K562 (cell line): ENCODE measurements around the gene HFE. TPM values are rescaled to one million over a fixed set of nuclear protein-coding genes. Genes with fewer than 3 reads are reported as not detected.

Experiments used
- ATF3 ChIP-seq, 2 experiments: fragments of 450-650 bp in 1 of 2; sonication (generic) in 1 of 2; formaldehyde crosslinking in 1 of 2; IDR thresholded peaks in 1 of 2; conservative IDR thresholded peaks in 1 of 2; 2 replicates each; pipeline versions ENCODE4 v1.6.1 to v1.8.1; 2016 to 2023; ENCODE audit warnings: mild to moderate bottlenecking in 2 of 2, moderate library complexity in 2 of 2, inconsistent platforms in 1 of 2, missing genetic modification reagents in 1 of 2
- CGGBP1 ChIP-seq: fragments of 250-450 bp; sonication (Bioruptor Pico); IDR thresholded peaks from 2 replicates; pipeline ENCODE4 v1.9.0; 2021; ENCODE audit warnings: mild to moderate bottlenecking
- FOSL1 ChIP-seq: fragments of 200-800 bp; sonication (Bioruptor generic); conservative IDR thresholded peaks from 2 replicates; pipeline ENCODE4 v1.6.1; 2016; ENCODE audit warnings: missing genetic modification characterization, missing compliant biosample characterization
- FOXJ2 ChIP-seq: fragments of 200-800 bp; sonication (Bioruptor generic); IDR thresholded peaks from 2 replicates; pipeline ENCODE4 v1.6.1; 2016; ENCODE audit warnings: missing genetic modification characterization, missing compliant biosample characterization
- HEY1 ChIP-seq: fragments of 250-450 bp; sonication (Bioruptor Pico); IDR thresholded peaks from 2 replicates; pipeline ENCODE4 v1.5.0; 2020; ENCODE audit warnings: mild to moderate bottlenecking, moderate library complexity, borderline replicate concordance
- MEIS2 ChIP-seq: fragments of 450-650 bp; IDR thresholded peaks from 2 replicates; pipeline ENCODE4 v1.6.1; 2014; ENCODE audit warnings: mild to moderate bottlenecking; ENCODE audit not compliant: partially characterized antibody
- PURB ChIP-seq: sonication (generic); formaldehyde crosslinking; IDR thresholded peaks from 2 replicates; pipeline ENCODE4 v1.9.0; 2021; ENCODE audit warnings: low read depth, mild to moderate bottlenecking, missing genetic modification reagents
- RBBP5 ChIP-seq: fragments of 200-600 bp; sonication (generic); IDR thresholded peaks from 2 replicates; pipeline ENCODE4 v1.6.1; 2012; ENCODE audit warnings: borderline replicate concordance, mild to moderate bottlenecking, low read length, control low read depth, inconsistent platforms; ENCODE audit not compliant: insufficient read depth, poor library complexity, severe bottlenecking
- SMARCC2 ChIP-seq: fragments of 450-650 bp; IDR thresholded peaks from 2 replicates; pipeline ENCODE4 v1.6.1; 2017; ENCODE audit warnings: antibody characterized with exemption, moderate library complexity, mild to moderate bottlenecking, low read depth
- SMARCE1 ChIP-seq: fragments of 450-650 bp; IDR thresholded peaks from 2 replicates; pipeline ENCODE4 v1.7.1; 2016; ENCODE audit warnings: mild to moderate bottlenecking
- TEAD1 ChIP-seq, 2 experiments: fragments of 450-650 bp in 1 of 2; sonication (generic) in 1 of 2; formaldehyde crosslinking; IDR thresholded peaks; 2 replicates each; pipeline versions ENCODE4 v1.4.0 to v1.8.0; 2020 to 2022; ENCODE audit warnings: mild to moderate bottlenecking in 2 of 2, missing genetic modification reagents in 1 of 2
- TEAD2 ChIP-seq: fragments of 450-650 bp; IDR thresholded peaks from 2 replicates; pipeline ENCODE4 v1.6.1; 2016; ENCODE audit warnings: missing genetic modification characterization, control low read depth, missing compliant biosample characterization
- TFAP4 ChIP-seq: sonication (generic); formaldehyde crosslinking; IDR thresholded peaks from 2 replicates; pipeline ENCODE4 v1.8.0; 2022; ENCODE audit warnings: missing genetic modification reagents, mild to moderate bottlenecking, moderate library complexity, borderline replicate concordance
- ZFP36 ChIP-seq: fragments of 150-350 bp; IDR thresholded peaks from 2 replicates; pipeline ENCODE4 v1.6.1; 2018; ENCODE audit warnings: low read length, low read depth; ENCODE audit not compliant: partially characterized antibody
- ZKSCAN8 ChIP-seq: fragments of 200-800 bp; sonication (Bioruptor generic); IDR thresholded peaks from 2 replicates; pipeline ENCODE4 v1.6.1; 2016; ENCODE audit warnings: missing genetic modification characterization, missing compliant biosample characterization
- ZNF184 ChIP-seq: sonication (generic); formaldehyde crosslinking; IDR thresholded peaks from 2 replicates; pipeline ENCODE4 v1.5.0; 2020; ENCODE audit warnings: missing genetic modification reagents
- ZNF717 ChIP-seq: fragments of 250-450 bp; sonication (Bioruptor Pico); IDR thresholded peaks from 2 replicates; pipeline ENCODE4 v1.5.0; 2021
- ZNF75A ChIP-seq: fragments of 450-650 bp; formaldehyde crosslinking; IDR thresholded peaks from 2 replicates; pipeline ENCODE4 v1.4.0; 2020; ENCODE audit warnings: mild to moderate bottlenecking
- polyA plus RNA-seq, 8 experiments: library from polyadenylated mRNA; depleted of rRNA in 4 of 8; stranded (reverse) in 5 of 8; unstranded in 3 of 8; fragments of >200 nt; fragmentation: Nextera tagmentation in 2 of 8; fragmentation: Illumina TruSeq in 1 of 8; extraction: Ambion mirVana in 2 of 8; extraction: Trizol in 1 of 8; gene quantifications; 2 replicates each; pipeline versions ENCODE4 v1.2.1 to v1.2.3, GENCODE V29; 2011 to 2014; ENCODE audit warnings: inconsistent platforms in 1 of 8, missing spikeins in 1 of 8
- total RNA-seq, 7 experiments: library from RNA; depleted of rRNA in 6 of 7; stranded (reverse); fragments of >200 nt in 6 of 7; fragmentation: Illumina TruSeq in 2 of 7; extraction: Trizol in 2 of 7; gene quantifications; 2 replicates each; pipeline versions ENCODE4 v1.2.1 to v1.2.3, GENCODE V29; 2011 to 2021; ENCODE audit warnings: low replicate concordance in 1 of 7

Gene HFE
- total and polyA plus RNA-seq, 9 of the 15 experiments (the other 6 are each of a cell fraction or from before 2014, with no cell fraction given): 0.14 to 1.2 (median 0.76) TPM

- peak; percentile 89 for TF ChIP-seq FOSL1 (tag)
- no peak for TF ChIP-seq ZFP36
- peak; percentile 88 for TF ChIP-seq ATF3 (IDR thresholded peaks at IDR 0.05)
- no peak for TF ChIP-seq ATF3 (CRISPR knock-in tag; conservative IDR thresholded peaks at IDR 0.05)
- TF ChIP-seq SMARCC2: peak; percentile 32; the same call in 1 of the 2 replicates
- peak; percentile 40; the same call in 1 of the 2 replicates for TF ChIP-seq CGGBP1
- TF ChIP-seq SMARCE1: peak; percentile 68
- TF ChIP-seq ZNF75A (CRISPR knock-in tag): peak; percentile 8; the same call in 1 of the 2 replicates
- no peak for TF ChIP-seq TEAD2 (tag)
- 0 out of 2 replicates have a peak, but pooled peaks have one; percentile 35 for TF ChIP-seq HEY1 (CRISPR knock-in tag)
- no peak for TF ChIP-seq ZNF717 (CRISPR knock-in tag)
- no peak for TF ChIP-seq ZNF184
- no peak for TF ChIP-seq FOXJ2 (tag)
- TF ChIP-seq ZKSCAN8: peak; percentile 48; the same call in 1 of the 2 replicates
- TF ChIP-seq MEIS2: peak; percentile 68
- no peak for TF ChIP-seq TFAP4 (CRISPR knock-in tag)
- peak in 1 of 2 experiments; percentile 4; a peak in 1 of 4 replicates for TF ChIP-seq TEAD1 (CRISPR knock-in tag; IDR thresholded peaks at IDR 0.05)
- TF ChIP-seq RBBP5: peak; percentile 7
- no peak for TF ChIP-seq PURB (CRISPR knock-in tag)
Observed at GRCh38 chr6:26103141-26103769, 16.0 kb downstream of the HFE start (continued).
